Hematopoietic multipotent progenitor cell treated with erythropoietin and hydrocortisone succinate and interleukin-3 and kit ligand, for 4 days (in vitro differentiated cells): ENCODE measurements around the gene LCN1.
A peak's percentile ranks its signal among the peaks of the same experiment; 100 is the strongest.

Experiments used
- DNase-seq: peaks from one replicate; pipeline ENCODE4 v3.0.0-alpha.2; 2015

Gene LCN1

DNA sequence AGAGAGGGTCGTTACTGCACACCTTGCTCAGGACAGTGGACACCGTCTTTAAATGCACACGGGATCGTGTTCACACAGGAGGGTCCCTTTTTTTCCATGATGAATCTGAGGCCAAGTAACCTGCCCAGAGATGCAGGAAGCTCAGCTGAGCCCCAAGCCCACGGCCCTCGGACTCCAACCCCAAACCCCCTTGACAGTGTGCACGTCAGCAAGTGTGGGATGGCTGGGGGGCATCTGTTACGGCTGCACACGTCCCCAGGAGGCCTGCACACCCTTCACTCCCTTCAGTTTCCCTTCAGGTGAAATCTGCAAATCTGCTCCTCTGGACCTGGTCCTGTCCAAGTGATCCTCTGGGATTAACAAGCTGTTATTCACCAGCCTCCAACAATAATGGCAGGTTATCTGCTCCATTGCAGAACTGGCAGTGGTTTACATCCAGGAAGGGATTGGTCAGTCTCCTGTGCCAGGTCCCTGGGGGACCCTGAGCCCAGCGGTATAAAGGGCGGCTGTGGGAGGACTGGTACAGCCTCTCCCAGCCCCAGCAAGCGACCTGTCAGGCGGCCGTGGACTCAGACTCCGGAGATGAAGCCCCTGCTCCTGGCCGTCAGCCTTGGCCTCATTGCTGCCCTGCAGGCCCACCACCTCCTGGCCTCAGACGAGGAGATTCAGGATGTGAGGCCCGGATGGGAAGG lies at the start of gene LCN1:
Gene LCN1, plus strand, starts transcription at position 525 of the 692 bp plus-strand sequence. Its CDS starts 58 bp downstream, at position 583.
- no peak for DNase-seq

DNA sequence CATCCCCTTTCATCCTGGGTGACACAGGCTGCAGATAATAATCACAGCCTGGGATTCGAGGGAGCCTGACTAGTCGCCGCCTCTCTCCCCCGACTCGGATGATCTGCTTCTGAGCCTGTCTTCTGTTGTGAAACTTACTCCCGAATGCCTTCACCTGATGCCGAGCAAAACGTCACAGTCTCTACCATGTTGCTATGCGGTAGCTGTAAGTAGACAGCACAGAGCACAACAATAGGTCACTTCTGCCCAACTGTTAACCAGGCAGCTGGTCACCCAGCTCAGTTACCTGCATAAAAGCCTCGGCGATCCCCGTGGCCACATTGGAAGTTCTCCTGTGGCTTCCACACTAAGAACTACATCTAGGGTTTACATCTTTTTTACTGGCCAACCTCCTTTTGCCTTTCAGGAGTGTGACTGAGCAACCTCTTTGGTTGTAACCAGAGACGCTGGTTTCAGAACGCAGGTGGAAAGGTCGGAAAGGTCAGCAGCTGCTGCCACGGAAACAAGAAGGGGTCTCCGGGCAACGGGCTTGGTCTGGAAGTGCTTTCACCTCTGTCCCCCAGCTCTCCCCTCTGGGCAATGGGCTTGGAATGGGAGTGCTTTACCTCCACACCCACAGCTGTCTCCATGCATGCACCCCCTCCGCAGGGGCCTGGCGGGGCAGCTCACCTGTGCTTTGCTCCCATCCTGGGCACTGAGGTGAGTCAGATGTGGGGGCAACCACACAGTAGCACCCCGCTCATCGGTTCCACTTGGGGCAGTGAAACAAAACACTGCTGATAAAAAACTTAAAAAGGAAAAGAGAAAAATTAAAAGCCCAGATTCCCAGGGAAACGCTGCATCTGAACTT lies 49.2 kb upstream of the LCN1 start:
- no peak for DNase-seq

DNA sequence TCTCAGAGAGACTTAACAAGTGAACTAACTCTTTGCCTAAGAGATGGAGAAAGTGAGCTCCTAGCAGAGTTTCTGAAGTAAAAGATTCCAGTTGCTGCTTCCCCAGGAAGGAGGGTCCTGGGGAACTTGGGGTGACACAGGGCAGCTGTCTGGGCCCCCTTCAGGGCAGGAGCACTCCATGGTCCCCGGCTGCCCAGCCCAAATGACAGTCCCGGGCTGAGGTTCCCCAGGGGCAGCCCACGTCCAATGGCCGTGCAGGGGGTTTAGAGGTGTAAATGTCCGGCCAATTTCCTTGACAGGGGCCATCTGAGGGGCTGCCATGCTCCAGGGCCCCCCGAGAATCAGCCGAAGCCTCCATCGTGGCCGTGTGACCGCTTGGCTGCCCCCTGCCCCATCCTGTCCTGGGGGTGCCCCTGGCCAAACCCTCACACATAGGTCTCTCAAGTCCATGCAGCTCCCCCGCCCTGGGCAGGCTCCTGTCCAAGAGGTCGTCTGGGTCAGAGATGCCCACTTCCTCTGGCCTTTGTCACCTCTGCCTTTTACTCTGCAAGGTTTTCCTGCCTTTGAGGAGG lies 47.2 kb upstream of the LCN1 start:
- DNase-seq = no peak

DNA sequence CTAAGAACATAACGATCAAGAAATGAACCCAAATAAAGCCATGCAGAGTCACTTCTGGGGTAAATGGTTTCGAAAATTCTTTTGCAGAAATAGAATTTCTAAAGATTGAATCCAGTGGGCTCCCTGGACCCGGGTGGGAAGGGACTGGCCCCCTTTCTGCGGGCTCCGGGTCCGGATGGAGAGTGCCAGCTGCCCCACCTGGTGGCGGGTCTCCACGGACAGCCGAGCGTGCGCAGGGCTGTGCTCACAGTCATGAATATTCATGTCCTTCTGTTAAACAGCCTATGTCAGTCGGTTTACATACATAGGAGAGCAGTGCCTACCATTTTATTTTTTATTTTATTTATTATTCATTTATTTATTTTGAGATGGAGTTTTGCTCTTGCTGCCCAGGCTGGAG lies 46.3 kb upstream of the LCN1 start:
- DNase-seq = peak; percentile 74

DNA sequence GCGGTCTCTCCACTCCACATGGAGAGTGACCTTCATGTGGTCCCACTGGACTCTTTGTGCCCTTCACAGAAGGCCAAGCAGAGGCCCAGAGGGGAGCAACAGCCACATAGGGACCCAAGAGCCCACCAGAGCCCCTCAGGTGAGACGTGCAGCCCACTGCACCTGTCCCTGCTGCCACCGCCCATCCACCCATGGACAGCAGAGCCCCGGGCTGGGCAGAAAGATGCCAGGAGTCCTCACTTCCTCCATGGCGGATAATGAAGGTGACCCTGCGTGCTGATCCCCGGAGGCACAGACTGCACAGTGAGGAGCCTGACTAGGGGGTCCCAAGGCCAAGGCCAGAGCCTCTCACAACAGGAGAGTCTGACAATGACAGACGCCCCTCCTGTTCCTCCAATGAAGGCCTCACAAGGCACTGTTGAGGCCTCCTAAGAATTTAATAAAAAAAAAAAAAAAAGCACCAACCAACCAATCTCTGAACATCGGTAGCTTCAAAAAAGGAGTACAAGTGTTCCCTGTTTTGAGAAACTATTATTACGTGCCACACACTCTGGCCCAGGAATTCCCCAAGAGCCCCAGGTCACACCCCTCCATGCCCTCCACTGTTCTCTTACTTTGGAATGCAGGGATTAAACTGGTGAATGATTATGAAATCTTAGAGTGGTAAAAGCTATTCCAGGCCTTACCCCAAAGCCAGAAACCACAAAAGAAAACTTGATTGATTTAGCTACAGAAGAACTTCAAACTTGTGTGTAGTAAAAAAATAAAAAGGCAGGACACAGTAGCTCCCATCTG lies 44.5 kb upstream of the LCN1 start:
- DNase-seq = no peak

DNA sequence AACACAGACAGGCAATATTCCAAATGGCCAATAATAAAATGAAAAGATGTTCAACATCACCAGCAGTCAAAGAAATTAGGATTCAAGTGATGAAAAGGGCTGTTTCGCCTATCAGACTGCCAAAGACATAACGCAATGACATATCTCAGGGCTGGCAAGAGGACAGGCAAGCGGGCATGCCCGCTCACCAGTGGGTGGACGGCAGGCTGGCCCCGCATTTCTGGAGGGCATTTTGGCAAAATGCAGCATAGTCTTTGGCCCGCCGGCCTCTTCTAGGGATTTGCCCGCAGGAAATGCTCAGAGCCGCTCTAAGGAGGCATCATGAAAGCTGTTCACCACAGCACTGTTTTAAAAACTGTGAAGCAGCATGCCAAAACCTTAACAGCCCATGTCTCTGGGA lies 43.0 kb upstream of the LCN1 start:
- DNase-seq = no peak

DNA sequence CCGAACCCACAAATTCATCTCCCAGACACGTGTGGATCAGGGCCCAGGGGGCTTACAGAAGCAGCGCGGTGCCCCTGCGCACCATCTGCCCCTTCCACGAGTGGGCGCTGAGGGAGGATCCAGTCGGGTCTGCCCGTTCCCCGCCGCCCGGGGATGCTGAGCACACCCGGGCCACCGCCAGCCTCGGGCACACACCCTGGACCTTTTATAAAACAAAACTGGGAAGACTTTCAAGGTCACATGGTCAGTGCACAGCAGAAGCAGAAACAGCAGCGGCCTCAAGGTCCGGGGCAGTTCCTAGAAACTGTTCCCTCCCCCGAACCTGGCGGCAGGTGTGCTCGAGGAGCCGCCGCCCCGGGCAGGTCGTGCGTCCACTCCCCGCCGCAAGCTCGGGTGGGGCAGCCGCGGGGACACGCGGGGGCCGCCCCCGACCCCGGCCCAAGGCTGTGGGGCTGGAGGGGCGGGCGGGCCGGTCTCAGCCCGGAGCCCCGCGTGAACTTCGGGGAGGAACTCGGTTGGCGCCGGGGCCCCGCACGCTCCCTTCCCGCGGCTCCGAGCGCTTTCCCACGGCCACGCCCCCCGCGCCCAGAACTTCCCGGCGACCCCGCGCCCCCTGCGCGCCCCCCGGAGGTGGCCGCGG lies 42.3 kb upstream of the LCN1 start:
- peak; percentile 68 for DNase-seq

DNA sequence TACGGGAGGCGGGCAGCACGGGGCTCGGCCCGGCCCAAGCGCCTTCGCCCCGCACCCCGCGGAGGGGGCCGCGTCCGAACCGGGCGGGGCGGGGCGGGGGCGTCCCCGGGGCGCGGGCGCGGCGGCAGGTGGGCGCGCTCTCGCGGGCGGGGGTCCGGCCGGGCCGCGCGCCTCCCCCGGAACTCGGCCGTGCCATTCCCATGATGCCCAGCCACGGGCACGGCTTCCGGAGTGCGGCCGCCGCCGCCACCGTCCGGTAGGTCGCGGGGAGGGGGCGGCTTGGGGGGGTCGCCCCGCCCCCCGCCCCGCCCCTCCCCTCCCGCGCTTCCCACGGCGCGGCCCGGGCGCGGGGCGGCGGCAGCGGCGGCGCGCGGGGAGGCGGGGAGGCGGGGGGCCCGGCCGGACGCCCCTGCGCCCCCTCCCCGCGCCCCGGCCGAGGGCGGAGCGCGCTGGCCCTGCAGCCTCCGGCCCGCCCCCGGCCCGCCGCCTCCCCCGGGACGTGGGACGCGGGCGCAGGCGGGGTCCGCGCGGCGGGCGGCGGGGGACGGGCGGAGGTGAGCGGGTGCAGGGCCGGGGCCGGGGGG lies 41.7 kb upstream of the LCN1 start, which contains the start of gene PPP1R26:
Gene PPP1R26, plus strand, starts transcription at position 314 of the 584 bp plus-strand sequence. CDS start 4,729 bp downstream, outside the sequence.
- peak; percentile 57 for DNase-seq

DNA sequence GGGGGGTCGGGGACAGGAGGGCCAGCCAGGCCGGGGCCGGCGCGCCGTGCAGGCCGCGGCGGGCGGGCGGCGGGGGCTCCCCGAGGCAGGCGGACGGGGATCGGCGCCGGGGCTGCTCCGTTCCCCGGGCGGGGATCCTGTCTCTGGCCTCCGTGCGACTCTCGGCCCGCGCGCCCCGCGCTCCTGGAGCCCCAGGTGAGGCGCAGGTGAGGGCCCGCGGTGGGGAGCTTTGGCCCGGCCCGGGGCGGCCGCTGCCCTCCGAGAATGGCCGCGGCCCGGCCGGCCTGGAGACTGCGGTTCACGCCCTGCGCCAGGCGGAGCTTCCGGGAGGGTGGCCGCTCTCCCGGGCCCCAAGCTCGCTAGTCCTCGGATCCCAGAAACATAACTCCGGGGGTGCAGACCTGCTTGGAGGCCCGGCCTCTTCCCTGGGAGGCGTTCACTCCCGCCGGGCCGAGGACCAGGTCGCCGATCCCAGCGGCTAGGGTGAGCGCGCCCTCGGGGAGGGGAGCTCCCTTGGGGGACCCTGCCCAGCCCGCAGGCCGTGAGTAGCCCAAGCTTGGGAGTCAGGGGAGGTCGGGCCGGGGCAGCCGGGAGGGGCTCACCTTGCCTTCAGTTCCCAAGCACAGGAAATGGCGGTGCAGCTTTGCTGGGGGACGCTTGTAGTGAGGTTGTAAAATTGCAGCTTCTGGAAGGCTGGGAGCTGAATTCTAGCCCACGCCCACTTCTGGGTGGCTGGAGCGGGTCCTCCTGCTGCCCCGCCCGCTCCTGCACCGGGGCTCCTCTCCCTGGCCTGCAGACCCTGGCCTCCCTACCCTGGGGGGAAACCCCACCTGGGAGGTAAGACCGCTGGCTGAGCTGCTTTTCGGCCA lies 40.9 kb upstream of the LCN1 start:
- peak; percentile 62 for DNase-seq

DNA sequence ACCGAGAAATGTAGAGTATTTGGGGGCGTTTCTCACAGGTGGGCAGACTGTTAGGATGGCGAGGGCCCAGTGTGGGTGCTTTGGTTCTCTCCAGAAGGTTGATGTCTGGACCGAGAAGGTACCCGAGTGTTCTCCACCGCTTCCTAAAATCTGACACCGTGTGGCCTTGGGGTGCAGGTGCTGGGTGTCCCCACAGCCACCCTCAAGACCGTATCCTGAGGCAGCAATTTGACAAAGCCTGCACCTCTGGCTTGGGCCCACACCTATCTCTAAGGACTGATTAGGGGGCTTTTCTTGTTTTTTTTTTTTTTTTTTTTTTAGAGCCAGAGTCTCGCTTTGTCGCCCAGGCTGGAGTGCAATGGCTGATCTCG lies 40.3 kb upstream of the LCN1 start:
- DNase-seq = peak; percentile 27

DNA sequence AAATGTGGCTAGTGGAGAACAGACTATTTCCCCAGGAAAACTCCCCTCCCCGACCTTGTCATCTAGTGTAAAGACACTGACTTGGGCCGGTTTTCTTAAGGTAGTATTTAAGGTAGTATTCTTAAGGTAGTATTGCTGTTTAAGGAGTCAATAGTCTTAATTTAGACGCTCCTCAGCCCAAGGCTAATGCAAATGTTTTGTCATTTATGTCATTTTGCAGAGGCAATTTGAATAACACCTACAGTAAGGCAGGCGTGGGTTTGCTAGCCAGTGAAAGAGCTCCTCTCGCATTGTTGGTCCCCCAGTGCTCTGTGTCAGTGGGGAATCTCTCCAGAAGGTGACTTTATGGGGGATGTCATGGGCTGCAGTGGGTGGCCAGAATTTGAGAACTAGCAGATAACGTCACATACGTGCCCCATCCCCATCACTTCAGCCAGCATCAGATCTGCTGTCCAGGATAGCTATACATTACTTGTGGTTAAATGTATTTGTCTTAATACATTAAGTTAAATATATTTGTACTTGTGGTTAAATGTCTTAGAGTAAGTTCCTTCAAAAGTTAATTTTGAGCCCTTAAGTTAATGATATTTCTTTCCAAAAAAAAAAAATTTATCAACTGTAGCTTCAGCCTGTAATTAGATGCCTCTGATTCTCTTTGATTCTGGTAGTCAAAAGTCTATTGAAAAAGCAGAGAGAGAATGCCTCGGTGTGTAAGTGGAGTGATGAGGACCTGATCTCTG lies 39.1 kb upstream of the LCN1 start:
- DNase-seq = no peak

DNA sequence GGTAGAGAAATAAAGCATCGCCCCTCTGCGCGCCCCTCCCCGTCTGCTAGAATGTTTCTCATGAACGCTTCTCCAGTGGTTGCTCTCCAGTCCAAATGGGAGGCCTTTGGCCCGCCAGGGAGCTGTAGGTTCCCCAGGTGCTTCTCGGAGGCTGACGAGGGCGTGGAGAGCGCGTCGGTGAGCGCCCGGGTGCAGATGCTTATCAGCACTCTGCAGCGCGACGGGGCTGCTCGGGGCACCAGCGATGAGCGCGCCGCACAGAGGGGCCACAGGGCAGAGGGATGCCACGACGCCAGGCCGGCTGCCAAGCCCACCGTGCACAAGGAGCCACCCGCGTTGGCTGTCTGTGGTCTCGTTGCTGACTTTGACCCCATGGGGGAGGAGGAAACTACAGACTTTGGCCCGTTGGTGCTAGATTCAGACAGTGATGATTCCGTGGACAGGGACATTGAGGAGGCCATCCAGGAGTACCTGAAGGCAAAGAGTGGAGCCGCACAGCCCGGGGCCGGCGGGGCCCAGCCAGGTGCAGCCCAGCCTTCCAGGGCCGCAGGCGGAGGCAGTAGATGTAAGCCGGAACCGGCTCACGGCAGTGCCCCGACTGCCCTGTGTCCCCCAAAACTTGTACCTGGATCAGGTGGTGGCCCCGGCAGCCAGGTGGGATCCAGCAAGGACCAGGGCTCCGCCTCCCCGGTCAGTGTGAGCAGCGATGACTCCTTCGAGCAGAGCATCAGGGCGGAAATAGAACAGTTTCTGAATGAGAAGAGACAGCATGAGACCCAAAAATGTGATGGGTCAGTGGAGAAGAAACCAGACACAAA lies 36.6 kb upstream of the LCN1 start:
- no peak for DNase-seq

DNA sequence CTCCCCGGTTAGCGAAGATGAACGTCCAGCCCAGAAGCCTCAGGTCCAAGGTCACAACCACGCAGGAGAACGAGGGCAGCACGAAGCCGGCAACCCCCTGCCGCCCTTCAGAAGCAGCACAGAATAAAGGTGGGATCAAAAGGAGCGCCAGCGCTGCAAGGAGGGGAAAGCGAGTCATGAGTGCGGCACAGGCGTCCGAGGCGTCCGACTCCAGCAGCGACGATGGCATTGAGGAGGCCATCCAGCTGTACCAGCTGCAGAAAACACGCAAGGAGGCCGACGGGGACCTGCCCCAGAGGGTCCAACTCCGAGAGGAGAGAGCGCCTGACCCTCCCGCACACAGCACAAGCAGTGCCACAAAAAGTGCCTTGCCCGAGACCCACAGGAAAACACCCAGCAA lies 35.9 kb upstream of the LCN1 start:
- no peak for DNase-seq

DNA sequence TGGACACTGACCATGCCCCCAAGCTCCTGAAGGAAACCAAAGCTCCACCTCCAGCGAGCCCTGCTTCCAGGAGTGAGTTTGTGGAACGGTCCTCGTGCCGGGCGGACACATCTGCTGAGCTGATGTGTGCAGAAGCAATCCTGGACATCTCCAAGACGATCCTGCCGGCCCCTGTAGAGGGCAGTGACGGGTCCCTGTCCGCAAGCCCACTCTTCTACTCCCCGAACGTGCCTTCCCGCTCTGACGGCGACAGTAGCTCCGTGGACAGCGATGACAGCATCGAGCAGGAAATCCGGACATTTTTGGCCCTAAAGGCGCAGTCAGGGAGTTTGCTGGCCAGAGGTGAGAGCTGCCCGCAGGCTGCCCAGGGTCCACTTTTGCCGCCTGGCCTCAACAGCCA lies 35.4 kb upstream of the LCN1 start:
- DNase-seq = no peak

DNA sequence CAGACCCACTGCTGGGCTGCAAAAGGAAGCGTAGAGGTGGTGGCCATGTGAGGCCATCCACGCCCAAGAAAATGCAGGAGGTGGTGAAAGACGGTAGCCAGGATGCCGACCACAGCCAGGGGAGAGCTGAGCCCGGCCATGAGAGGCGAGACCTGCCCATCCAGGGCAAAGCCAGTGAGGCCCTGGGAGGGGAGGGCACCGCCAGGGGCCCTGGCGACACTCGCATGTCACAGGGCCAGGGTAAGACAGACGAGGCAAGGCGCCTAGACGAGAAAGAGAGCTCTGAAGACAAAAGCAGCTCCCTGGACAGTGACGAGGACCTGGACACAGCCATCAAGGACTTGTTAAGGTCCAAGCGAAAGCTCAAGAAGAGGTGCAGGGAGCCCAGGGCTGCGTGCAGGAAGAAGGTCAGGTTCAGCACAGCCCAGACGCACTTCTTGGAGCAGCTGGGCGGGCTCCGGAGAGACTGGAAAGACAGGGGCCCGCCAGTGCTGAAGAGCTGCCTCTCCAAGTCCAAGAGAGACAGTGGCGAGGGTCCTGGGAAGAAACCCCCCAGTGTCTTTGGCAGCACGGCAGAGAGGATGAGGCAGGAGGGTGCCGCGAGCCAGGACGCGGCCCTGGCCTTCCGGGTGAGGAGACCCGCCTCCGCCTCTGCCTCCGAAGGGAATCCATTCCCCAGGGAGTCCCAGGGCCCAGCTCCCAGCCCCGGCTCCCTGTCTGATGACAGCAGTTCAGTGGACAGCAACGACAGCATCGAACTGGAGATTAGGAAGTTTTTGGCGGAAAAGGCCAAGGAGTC lies 34.8 kb upstream of the LCN1 start:
- DNase-seq = no peak

DNA sequence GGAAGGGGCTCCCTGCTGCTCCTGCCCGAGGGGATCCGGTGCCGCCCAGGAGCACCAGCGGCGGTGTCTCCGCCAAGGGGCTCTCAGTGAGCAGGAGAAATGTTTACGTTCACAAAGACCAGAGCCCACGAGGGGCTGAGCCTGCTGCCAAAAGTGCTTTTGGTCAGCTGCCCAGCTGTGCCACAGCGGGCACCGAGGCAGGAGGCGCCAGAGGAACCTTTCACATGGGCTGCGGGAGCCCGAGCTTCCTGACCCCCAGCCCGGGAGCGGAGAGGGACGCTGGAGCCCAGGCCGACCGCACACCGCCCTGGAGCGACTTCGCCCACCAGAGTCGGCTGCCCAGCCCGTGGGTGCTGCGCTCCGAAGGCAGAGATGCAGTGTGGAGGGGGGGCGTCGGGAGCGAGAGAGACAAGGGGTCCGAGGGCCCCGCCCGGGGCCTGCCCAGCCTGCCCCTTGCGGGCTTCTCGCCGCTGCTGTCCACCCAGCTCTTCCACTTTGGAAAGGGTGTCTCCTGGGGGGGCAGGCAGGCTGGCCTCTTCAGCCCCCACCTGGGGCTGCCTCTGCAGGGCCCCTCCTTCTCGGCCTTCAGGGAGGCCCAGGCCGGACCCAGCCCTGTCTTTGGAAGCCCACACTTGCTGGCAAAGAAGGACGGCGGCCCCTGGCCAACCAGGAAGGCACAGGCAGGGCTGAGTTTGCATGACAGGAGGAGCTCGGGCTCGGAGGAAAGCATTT lies 33.8 kb upstream of the LCN1 start:
- DNase-seq = no peak

DNA sequence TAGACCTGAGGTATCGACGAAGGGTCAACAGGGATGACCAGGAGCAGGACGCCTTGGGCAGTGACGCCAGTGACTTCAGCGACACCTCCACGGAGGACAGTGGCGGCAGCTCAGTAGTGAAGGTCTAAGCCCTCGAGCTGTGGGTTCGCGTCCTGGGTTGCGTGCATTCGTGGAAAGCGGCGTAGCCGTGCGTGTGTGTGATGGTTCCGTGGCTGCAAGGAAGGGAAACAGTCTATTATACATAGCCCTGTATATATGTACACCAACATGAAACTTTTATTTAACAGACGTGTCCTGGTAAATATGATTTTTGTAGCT lies 33.3 kb upstream of the LCN1 start:
- no peak for DNase-seq

DNA sequence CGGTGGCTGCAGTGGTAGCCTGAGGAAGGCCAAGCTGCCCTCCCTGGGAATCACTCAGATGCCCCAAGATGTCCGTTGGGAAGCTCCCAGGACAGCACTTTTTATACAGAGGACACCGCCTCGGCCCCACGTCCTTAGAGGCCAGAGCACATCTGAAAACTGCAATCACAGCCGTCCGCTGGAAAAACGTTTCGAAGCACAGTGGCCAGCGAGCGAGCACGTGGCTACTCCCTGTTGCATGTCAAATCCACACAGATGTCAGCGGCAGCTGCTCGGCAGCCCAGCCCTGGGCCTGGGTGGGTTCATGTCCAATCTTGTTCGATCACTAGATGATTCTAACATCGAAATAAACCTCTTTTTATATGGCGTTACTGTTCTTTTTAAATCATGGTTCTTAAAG lies 32.7 kb upstream of the LCN1 start:
- DNase-seq = no peak
